Measurements from ENCODE around the gene MB21D2.

DNA sequence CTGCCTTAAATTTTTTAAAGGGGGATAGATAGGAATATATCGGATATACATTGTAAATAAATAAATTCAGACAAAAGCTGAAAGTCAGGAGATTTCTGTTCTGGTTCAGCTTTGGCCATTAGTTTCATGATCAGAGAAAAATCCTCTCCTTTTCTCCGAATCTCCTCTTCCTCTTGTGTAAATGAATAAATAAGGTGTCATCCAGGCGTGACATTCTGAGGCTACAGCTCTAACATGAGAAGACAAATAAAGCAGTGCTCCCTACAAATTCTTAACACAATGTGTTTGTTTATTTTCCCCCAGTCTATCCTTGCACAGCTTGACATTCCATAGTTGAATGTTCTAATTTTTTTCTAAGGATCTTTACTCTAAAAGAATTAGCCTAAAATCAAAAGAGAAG, 9.4 kb upstream of the MB21D2 start:
- TF ChIP-seq, protein P1, sequence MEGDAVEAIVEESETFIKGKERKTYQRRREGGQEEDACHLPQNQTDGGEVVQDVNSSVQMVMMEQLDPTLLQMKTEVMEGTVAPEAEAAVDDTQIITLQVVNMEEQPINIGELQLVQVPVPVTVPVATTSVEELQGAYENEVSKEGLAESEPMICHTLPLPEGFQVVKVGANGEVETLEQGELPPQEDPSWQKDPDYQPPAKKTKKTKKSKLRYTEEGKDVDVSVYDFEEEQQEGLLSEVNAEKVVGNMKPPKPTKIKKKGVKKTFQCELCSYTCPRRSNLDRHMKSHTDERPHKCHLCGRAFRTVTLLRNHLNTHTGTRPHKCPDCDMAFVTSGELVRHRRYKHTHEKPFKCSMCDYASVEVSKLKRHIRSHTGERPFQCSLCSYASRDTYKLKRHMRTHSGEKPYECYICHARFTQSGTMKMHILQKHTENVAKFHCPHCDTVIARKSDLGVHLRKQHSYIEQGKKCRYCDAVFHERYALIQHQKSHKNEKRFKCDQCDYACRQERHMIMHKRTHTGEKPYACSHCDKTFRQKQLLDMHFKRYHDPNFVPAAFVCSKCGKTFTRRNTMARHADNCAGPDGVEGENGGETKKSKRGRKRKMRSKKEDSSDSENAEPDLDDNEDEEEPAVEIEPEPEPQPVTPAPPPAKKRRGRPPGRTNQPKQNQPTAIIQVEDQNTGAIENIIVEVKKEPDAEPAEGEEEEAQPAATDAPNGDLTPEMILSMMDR (IDR thresholded peaks at IDR 0.05 in 8 of 11, conservative IDR thresholded peaks at IDR 0.05 in 3 of 11), result no peak
- TF ChIP-seq POLR2AphosphoS5 (IDR thresholded peaks at IDR 0.05) (no peak), POLR2A (IDR thresholded peaks at IDR 0.05) (no peak)
